ENCODE results near the gene PABPC1L. TPM values are rescaled to one million over a fixed set of nuclear protein-coding genes. Genes with fewer than 3 reads are reported as not detected.

PABPC1L gene
- total and polyA plus RNA-seq, 2 of the 13 experiments (the other 11 are each of a cell fraction or from before 2014, with no cell fraction given): 30.8 to 252 TPM

DNA sequence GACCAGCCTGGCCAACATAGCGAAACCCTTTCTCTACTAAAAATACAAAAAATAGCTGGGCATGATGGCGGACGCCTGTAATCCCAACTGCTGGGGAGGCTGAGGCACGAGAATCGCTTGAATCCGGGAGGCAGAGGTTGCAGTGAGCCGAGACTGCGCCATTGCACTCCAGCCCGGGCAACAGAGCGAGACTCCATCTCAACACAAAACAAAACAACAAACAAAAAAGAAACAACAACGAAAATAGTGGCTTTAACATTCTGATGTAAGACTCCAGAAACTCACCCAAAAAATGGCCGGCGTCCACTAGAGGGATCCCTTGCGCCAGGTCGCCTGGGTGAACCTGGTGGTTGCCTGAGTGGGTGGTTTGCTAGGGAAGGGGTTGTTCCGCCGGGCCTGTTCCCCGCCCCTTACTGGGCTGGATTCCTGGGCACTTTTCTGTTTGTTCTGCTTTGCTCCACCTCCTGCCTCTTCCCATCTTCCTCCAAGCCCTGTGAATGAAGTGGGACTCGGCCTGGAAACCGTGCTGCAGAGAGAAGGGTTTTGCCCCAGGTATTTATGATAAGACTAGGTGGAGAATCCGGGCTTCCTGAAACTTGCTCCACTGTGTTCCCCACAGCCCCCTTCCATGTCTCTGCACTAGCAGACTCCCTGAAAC lies 1.5 kb downstream of the PABPC1L start (continued):
- TF ChIP-seq, protein P1, sequence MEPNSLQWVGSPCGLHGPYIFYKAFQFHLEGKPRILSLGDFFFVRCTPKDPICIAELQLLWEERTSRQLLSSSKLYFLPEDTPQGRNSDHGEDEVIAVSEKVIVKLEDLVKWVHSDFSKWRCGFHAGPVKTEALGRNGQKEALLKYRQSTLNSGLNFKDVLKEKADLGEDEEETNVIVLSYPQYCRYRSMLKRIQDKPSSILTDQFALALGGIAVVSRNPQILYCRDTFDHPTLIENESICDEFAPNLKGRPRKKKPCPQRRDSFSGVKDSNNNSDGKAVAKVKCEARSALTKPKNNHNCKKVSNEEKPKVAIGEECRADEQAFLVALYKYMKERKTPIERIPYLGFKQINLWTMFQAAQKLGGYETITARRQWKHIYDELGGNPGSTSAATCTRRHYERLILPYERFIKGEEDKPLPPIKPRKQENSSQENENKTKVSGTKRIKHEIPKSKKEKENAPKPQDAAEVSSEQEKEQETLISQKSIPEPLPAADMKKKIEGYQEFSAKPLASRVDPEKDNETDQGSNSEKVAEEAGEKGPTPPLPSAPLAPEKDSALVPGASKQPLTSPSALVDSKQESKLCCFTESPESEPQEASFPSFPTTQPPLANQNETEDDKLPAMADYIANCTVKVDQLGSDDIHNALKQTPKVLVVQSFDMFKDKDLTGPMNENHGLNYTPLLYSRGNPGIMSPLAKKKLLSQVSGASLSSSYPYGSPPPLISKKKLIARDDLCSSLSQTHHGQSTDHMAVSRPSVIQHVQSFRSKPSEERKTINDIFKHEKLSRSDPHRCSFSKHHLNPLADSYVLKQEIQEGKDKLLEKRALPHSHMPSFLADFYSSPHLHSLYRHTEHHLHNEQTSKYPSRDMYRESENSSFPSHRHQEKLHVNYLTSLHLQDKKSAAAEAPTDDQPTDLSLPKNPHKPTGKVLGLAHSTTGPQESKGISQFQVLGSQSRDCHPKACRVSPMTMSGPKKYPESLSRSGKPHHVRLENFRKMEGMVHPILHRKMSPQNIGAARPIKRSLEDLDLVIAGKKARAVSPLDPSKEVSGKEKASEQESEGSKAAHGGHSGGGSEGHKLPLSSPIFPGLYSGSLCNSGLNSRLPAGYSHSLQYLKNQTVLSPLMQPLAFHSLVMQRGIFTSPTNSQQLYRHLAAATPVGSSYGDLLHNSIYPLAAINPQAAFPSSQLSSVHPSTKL (CRISPR knock-in tag; IDR thresholded peaks at IDR 0.05): peak; percentile 66
- TF ChIP-seq ZNF251 (CRISPR knock-in tag; IDR thresholded peaks at IDR 0.05) (no peak), HES4 (CRISPR knock-in tag; IDR thresholded peaks at IDR 0.05; ENCODE audit: borderline replicate concordance) (no peak), ZSCAN25 (CRISPR knock-in tag; IDR thresholded peaks at IDR 0.05) (0 out of 2 replicates have a peak, but pooled peaks have one; percentile 48), ATF1 (CRISPR knock-in tag; IDR thresholded peaks at IDR 0.05) (no peak), NAIF1 (CRISPR knock-in tag; IDR thresholded peaks at IDR 0.05; ENCODE audit: borderline replicate concordance) (no peak), ARNT (IDR thresholded peaks at IDR 0.05) (no peak), ZNF788 (CRISPR knock-in tag; IDR thresholded peaks at IDR 0.05; ENCODE audit: borderline replicate concordance) (peak; percentile 37; the same call in 1 of the 2 replicates), RARG (CRISPR knock-in tag; IDR thresholded peaks at IDR 0.05; ENCODE audit: low read depth) (no peak), HDAC1 (CRISPR knock-in tag; IDR thresholded peaks at IDR 0.05) (peak; percentile 88; the same call in 1 of the 2 replicates), ZNF670 (CRISPR knock-in tag; IDR thresholded peaks at IDR 0.05; ENCODE audit: borderline replicate concordance) (no peak; the same call in 1 of the 2 replicates), CHD2 (IDR thresholded peaks at IDR 0.05; ENCODE audit: low read depth, low read length) (peak; percentile 27; the same call in 1 of the 2 replicates), PITX1 (CRISPR knock-in tag; IDR thresholded peaks at IDR 0.05) (no peak; the same call in 1 of the 2 replicates), AKAP8 (CRISPR knock-in tag; IDR thresholded peaks at IDR 0.05) (peak; percentile 90), CCDC6 (CRISPR knock-in tag; IDR thresholded peaks at IDR 0.05) (no peak; the same call in 1 of the 2 replicates), ZNF660 (CRISPR knock-in tag; IDR thresholded peaks at IDR 0.05; ENCODE audit: borderline replicate concordance, low read depth) (no peak), ZNF44 (CRISPR knock-in tag; IDR thresholded peaks at IDR 0.05) (no peak; the same call in 1 of the 2 replicates), CHCHD3 (CRISPR knock-in tag; IDR thresholded peaks at IDR 0.05) (no peak), ZFP82 (CRISPR knock-in tag; IDR thresholded peaks at IDR 0.05; ENCODE audit: borderline replicate concordance) (no peak), ZNF672 (CRISPR knock-in tag; IDR thresholded peaks at IDR 0.05) (no peak), ZBTB7A (CRISPR knock-in tag; IDR thresholded peaks at IDR 0.05) (no peak), ASH2L (IDR thresholded peaks at IDR 0.05; ENCODE audit: insufficient read length, low read depth, low read length) (peak; percentile 65), EHMT2 (IDR thresholded peaks at IDR 0.05; ENCODE audit: borderline replicate concordance, low read depth, low read length) (no peak; the same call in 1 of the 2 replicates)
- TF ChIP-seq, protein P2, sequence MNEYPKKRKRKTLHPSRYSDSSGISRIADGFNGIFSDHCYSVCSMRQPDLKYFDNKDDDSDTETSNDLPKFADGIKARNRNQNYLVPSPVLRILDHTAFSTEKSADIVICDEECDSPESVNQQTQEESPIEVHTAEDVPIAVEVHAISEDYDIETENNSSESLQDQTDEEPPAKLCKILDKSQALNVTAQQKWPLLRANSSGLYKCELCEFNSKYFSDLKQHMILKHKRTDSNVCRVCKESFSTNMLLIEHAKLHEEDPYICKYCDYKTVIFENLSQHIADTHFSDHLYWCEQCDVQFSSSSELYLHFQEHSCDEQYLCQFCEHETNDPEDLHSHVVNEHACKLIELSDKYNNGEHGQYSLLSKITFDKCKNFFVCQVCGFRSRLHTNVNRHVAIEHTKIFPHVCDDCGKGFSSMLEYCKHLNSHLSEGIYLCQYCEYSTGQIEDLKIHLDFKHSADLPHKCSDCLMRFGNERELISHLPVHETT (CRISPR knock-in tag; conservative IDR thresholded peaks at IDR 0.05): no peak
- TF ChIP-seq, protein P3, sequence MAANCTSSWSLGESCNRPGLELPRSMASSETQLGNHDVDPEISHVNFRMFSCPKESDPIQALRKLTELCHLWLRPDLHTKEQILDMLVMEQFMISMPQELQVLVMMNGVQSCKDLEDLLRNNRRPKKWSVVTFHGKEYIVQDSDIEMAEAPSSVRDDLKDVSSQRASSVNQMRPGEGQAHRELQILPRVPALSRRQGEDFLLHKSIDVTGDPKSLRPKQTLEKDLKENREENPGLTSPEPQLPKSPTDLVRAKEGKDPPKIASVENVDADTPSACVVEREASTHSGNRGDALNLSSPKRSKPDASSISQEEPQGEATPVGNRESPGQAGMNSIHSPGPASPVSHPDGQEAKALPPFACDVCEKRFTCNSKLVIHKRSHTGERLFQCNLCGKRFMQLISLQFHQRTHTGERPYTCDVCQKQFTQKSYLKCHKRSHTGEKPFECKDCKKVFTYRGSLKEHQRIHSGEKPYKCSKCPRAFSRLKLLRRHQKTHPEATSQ (CRISPR knock-in tag; IDR thresholded peaks at IDR 0.05; ENCODE audit: borderline replicate concordance): 0 out of 2 replicates have a peak, but pooled peaks have one; percentile 19

Data from HepG2 (cell line).